Activated CD8-positive, alpha-beta memory T cell treated with anti-CD3 and anti-CD28 coated beads, Interleukin-2, amount 50 U/mL, for 48 hours (primary cell): Measurements from ENCODE around the gene TTF1.
"Not testable (repeated sequence)": the region's sequence is repeated elsewhere in the genome, so short reads cannot be mapped to it uniquely, and the experiment has no call there.

Source experiments
- DNase-seq: peaks from one replicate; pipeline ENCODE4 v3.0.0-alpha.2; 2020

TTF1 gene

GRCh38 chr9:132412089-132412488 lies 5.4 kb upstream of the TTF1 start:
- peak; percentile 64 for DNase-seq

GRCh38 chr9:132411091-132411508 lies 4.5 kb upstream of the TTF1 start:
- peak; percentile 85 for DNase-seq

GRCh38 chr9:132410642-132411041 lies 4.0 kb upstream of the TTF1 start:
- DNase-seq, result no peak

- peak; percentile 68 for DNase-seq
Measured at GRCh38 chr9:132409828-132410528, 3.3 kb upstream of the TTF1 start, which contains the start of gene CFAP77. Gene CFAP77 (plus strand): TSS chr9:132410211. CDS start chr9:132410272, 61 bp downstream.

- no peak for DNase-seq
Measured at GRCh38 chr9:132408521-132408920, 1.9 kb upstream of the TTF1 start.

GRCh38 chr9:132407196-132407595 lies 556 bp upstream of the TTF1 start:
- no peak for DNase-seq

- no peak for DNase-seq
Measured at GRCh38 chr9:132404228-132404881, 2.3 kb downstream of the TTF1 start.

- DNase-seq, result no peak
Measured at GRCh38 chr9:132401824-132402223, 4.8 kb downstream of the TTF1 start.

- no peak for DNase-seq
Measured at GRCh38 chr9:132395560-132395959, 11.1 kb downstream of the TTF1 start.

- DNase-seq, result no peak
Measured at GRCh38 chr9:132391449-132391848, 15.2 kb downstream of the TTF1 start.

GRCh38 chr9:132390966-132391365 lies 15.7 kb downstream of the TTF1 start:
- no peak for DNase-seq

GRCh38 chr9:132387133-132387532 lies 19.5 kb downstream of the TTF1 start:
- DNase-seq, result no peak

GRCh38 chr9:132384376-132384775 lies 22.3 kb downstream of the TTF1 start:
- DNase-seq, result no peak

GRCh38 chr9:132383462-132383883 lies 23.2 kb downstream of the TTF1 start:
- no peak for DNase-seq

- no peak for DNase-seq
Measured at GRCh38 chr9:132381966-132382541, 24.6 kb downstream of the TTF1 start.

- not testable (repeated sequence) for DNase-seq
Measured at GRCh38 chr9:132378416-132378815, 28.2 kb downstream of the TTF1 start.

- DNase-seq, result not testable (repeated sequence)
Measured at GRCh38 chr9:132377769-132378168, 28.9 kb downstream of the TTF1 start.

- DNase-seq, result no peak
Measured at GRCh38 chr9:132372177-132373095, 34.2 kb downstream of the TTF1 start.

- no peak for DNase-seq
Measured at GRCh38 chr9:132370592-132370991, 36.0 kb downstream of the TTF1 start.

- no peak for DNase-seq
Measured at GRCh38 chr9:132369421-132369820, 37.2 kb downstream of the TTF1 start.

- DNase-seq, result no peak
Measured at GRCh38 chr9:132367613-132368313, 38.9 kb downstream of the TTF1 start.

- no peak for DNase-seq
Measured at GRCh38 chr9:132366481-132366880, 40.2 kb downstream of the TTF1 start.
